Measurements from ENCODE around the gene SEC22A.

- TF ChIP-seq CTCF (IDR thresholded peaks at IDR 0.05) = no peak
- no peak for TF ChIP-seq POLR2A (IDR thresholded peaks at IDR 0.05)
- TF ChIP-seq POLR2AphosphoS5 (IDR thresholded peaks at IDR 0.05) = no peak
- no peak for TF ChIP-seq EP300 (IDR thresholded peaks at IDR 0.05)
Measured at GRCh38 chr3:123284399-123285010, 82.8 kb downstream of the SEC22A start.
